GM12878 (cell line): ENCODE measurements around the gene KCNA3.

Experiments used
- ATF2 ChIP-seq: IDR thresholded peaks from 2 replicates; pipeline ENCODE4 v1.6.1; 2012; ENCODE audit warnings: low read length, inconsistent platforms
- CHD1 ChIP-seq: IDR thresholded peaks from 2 replicates; pipeline ENCODE4 v1.6.1; 2012; ENCODE audit warnings: low read depth, low read length, improper control_type of control experiment
- CTCF ChIP-seq, 3 experiments: IDR thresholded peaks in 2 of 3; conservative IDR thresholded peaks in 1 of 3; 2 replicates each; pipeline ENCODE4 v1.5.1; 2011; ENCODE audit warnings: low read depth in 3 of 3, low read length in 3 of 3, mild to moderate bottlenecking in 3 of 3, control low read depth in 2 of 3, moderate library complexity in 2 of 3, inconsistent platforms in 1 of 3, mixed read lengths in 1 of 3; ENCODE audit not compliant: control insufficient read depth in 2 of 3, insufficient read depth in 1 of 3; ENCODE audit errors: extremely low read depth in 1 of 3
- EP300 ChIP-seq, 2 experiments: fragments of 150-350 bp in 1 of 2; IDR thresholded peaks; 2 replicates each; pipeline ENCODE4 v1.6.1; 2011 to 2012; ENCODE audit warnings: low read depth in 2 of 2, low read length in 2 of 2, borderline replicate concordance in 1 of 2, improper control_type of control experiment in 1 of 2, inconsistent platforms in 1 of 2; ENCODE audit not compliant: control insufficient read depth in 1 of 2
- ESRRA ChIP-seq: IDR thresholded peaks from 2 replicates; pipeline ENCODE4 v1.6.1; 2012; ENCODE audit warnings: mild to moderate bottlenecking, low read length, improper control_type of control experiment
- MAX ChIP-seq: IDR thresholded peaks from 2 replicates; pipeline ENCODE4 v1.6.1; 2012; ENCODE audit warnings: low read depth, low read length, improper control_type of control experiment

- TF ChIP-seq EP300 (IDR thresholded peaks at IDR 0.05; ENCODE audit: borderline replicate concordance in 1 of 2, control insufficient read depth in 1 of 2, low read depth in 2 of 2, low read length in 2 of 2) (no peak), ATF2 (no peak), MAX (no peak), ESRRA (no peak), CHD1 (no peak), CTCF (IDR thresholded peaks at IDR 0.05 in 2 of 3, conservative IDR thresholded peaks at IDR 0.05 in 1 of 3; ENCODE audit: control insufficient read depth in 2 of 3, extremely low read depth in 1 of 3, insufficient read depth in 1 of 3, low read depth in 3 of 3, low read length in 3 of 3) (no peak)
Observed at GRCh38 chr1:110680036-110680735, 5.4 kb upstream of the KCNA3 start.
